NCI-H524 (cell line): ENCODE results near the gene FAM20C.

Experiments
- DNase-seq, 2 experiments: peaks; one replicate each; lab custom pipeline; 2025; lab: John Stamatoyannopoulos, UW

FAM20C gene

GRCh38 chr7:272108-272615 is 79.8 kb downstream of the FAM20C start:
- DNase-seq: no peak

DNA sequence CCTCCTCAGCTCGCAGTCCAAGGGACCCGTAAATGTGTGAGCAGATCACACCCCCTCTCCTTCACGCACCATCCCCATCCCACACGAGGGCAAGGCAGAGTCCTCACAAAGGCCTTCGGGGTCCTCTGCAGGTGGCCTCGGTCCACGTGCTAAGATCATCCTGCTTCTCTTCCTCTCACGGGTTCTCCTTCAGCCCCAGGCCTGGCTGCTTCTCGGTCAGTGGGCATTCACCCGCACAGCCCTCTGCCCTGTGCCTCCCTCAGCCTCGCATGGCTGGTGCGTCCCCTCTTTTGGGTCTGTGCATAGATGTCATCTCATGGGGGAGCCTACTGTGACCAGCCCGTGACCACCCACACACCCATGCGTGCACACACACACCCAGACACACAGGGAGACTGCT is 80.3 kb downstream of the FAM20C start:
- DNase-seq: no peak

GRCh38 chr7:273327-273726 is 81.0 kb downstream of the FAM20C start:
- DNase-seq: no peak

GRCh38 chr7:274266-274665 is 81.9 kb downstream of the FAM20C start:
- DNase-seq: no peak

GRCh38 chr7:276230-276835 is 84.0 kb downstream of the FAM20C start:
- DNase-seq: no peak

- DNase-seq: no peak
These were observed 84.9 kb downstream of the FAM20C start for GRCh38 chr7:277228-277627.

DNA sequence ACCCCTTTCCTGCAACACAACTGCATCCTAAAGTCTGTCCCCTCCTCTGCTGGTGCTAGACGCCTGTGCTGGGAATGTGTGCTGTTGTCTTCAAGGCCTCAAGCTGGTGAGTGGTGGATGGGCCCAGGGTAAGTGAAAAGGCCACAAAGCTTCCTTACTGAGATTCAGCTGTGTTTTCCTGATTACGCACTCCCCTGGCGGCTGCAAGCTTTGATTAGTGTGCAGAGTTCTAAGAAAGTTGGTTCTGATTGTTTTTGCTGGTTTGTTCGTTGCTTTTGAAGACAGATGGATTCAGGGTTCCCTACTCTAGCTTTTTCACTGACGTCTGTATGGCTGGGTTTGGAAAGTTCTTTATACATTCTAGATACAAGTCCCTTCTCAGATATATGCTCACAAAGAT is 85.7 kb downstream of the FAM20C start:
- no peak for DNase-seq

- DNase-seq: no peak
These were observed 87.5 kb downstream of the FAM20C start for GRCh38 chr7:279821-280220.

GRCh38 chr7:280461-280860 is 88.1 kb downstream of the FAM20C start:
- no peak for DNase-seq

DNA sequence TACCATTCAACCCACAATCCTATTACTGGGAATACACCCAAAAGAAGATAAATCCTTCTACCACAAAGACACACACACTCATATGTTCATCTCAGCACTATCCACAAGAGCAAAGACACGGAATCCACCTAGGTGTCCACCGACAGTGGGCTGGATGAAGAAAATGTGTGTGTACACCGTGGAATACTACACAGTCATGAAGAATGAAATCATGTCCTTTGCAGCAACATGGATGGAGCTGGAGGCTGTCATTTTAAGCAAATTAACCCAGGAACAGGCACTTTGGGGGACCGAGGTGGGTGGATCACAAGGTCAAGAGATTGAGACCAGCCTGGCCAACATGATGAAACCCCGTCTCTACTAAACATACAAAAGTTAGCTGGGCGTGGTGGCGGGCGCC is 89.3 kb downstream of the FAM20C start:
- no peak for DNase-seq

- no peak for DNase-seq
These were observed 90.2 kb downstream of the FAM20C start for GRCh38 chr7:282621-283020.

- DNase-seq: no peak
These were observed 92.7 kb downstream of the FAM20C start for GRCh38 chr7:284762-285722.

- DNase-seq: no peak
These were observed 93.4 kb downstream of the FAM20C start for GRCh38 chr7:285731-286130.

DNA sequence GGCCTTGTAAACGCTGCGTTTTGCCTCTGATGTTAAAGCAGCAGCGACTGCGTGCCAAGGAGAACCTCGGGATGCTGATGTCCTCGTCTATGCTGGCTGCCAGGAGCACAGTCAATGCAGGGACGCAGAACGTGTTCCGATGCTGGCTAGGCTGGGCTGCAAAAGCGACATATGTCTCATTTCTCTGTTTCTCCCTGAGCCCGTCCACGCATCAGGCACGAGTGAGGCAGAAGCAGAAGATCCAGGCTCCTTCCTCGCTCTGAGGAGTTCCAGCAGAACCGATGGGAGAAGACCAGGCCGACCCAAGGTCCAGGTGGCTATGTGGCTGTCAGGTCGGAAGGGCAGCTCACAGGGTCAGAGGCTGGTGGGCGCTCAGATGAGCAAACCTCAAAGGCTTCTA is 93.9 kb downstream of the FAM20C start:
- no peak for DNase-seq

GRCh38 chr7:288671-289101 is 96.3 kb downstream of the FAM20C start:
- no peak for DNase-seq

GRCh38 chr7:289209-289755 is 96.9 kb downstream of the FAM20C start:
- no peak for DNase-seq

DNA sequence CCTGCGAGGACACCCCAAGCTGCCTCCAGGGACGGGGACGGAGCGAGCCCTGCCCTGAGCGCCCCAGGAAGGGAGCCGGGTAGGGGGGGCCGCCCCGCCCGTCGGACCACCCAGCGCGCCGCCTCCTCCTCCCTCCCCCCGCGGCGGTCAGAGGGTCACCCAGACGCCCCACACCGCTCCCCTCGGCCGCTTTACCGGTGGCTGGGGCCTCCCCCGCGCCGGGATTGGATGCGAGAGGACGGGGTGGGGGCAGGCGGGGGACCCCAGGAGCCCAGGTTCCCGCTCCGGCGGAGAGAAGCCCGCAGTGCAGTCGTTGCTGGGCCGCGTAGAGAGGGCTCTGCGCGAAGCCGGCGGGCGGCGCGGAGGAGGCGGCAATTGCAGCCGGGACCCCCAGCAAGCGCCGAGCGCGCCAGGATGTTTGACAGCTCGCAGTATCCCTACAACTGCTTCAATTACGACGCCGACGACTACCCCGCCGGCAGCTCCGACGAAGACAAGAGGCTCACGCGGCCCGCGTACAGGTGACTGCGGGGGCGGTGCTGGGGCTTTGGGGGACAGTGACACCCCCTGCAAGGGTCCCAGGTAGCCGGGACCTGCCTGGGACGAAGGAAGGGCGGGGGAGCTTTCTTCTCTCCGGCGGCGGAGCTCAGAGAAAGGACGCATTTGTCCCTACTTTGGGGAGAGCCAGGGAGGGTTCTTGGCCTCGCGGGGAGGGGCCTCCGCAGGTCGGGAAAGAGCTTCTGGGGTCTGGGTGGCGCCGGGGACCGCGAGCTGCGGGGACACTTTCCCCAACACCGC is 97.6 kb downstream of the FAM20C start, which contains the start of gene FOXL3:
FOXL3 (plus strand) TSS at position 415 of the 798 bp plus-strand sequence; CDS start at position 415, 0 bp downstream.
- no peak for DNase-seq

GRCh38 chr7:290554-291372 is 98.4 kb downstream of the FAM20C start:
- no peak for DNase-seq

DNA sequence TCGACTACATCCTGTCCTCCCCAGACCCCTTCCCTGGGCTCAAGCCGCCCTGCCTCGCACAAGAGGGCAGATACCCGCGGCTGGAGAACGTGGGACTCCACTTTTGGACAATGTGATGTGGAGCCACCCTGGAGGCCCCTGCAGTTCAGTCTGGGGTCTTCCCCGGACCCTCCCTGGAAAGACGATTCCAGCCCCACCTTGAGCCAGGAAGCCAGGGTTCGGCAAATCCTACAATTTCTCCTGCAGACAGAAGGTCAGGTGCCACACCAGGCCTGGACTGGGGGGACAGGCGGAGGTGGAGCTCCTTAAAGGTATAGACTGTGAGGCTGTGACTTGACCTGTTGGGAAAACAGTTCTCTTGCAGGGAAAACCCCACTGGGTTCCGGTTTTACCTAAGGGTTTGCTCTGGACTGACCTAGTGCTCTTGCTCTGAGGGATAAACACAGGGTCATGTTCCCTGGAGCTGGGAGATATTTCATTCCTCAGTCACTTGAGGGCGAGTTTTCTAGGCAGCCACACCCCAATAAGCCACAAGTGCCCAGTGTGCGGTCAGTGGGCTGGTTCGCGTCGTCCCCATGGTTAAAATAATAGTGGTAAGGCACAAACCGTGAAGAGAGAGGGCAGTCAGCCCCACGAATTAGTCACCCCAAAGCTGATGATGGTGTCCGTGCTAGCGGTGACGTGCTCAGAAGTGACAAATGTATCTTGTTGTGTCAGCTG is 99.2 kb downstream of the FAM20C start:
- no peak for DNase-seq

DNA sequence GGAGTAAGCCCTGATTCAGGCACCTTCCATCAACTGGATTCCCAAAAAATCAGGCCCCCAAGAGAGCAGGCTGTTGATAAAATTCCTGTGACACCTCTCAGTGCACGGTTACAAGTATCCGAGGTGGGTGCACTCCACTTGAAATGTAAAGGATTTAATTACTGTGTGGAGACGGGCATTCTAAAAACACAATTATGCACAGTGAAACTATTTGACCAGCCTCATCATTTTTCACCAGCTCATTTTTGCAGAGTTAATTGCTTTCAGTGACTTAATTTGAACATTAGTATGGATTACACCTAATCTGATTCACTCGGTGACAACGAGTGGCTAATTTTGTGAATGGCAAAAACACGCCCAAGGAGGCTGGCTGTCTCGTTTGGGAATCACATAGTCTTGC is 99.9 kb downstream of the FAM20C start:
- DNase-seq: no peak
